Stimulated activated effector memory CD8-positive, alpha-beta T cell treated with anti-CD3 and anti-CD28 coated beads, Interleukin-12 subunit alpha, Interleukin-12 subunit beta, amount 100 ng/mL, for 72 hours (primary cell): Measurements from ENCODE around the gene CENPE.

Experiments used
- ATAC-seq: fragments of 150-1000 bp; cut with Tn5 transposase; 2 replicates; pipeline ENCODE4 v1.10.0; 2021
- DNase-seq, 2 donors: peaks; one replicate each; pipeline ENCODE4 v3.0.0; 2021 to 2022; ENCODE audit warnings: low spot score in 2 of 2
- H3K27ac Mint-ChIP-seq: one replicate; pipeline ENCODE4 v1.8.0; 2022; ENCODE audit warnings: mild to moderate bottlenecking, mixed read lengths
- H3K36me3 Mint-ChIP-seq: one replicate; pipeline ENCODE4 v1.8.0; 2022; ENCODE audit warnings: mild to moderate bottlenecking, mixed read lengths
- H3K4me1 Mint-ChIP-seq: one replicate; pipeline ENCODE4 v1.8.0; 2022; ENCODE audit warnings: mixed read lengths
- H3K4me3 Mint-ChIP-seq: one replicate; pipeline ENCODE4 v1.8.0; 2022; ENCODE audit warnings: mild to moderate bottlenecking, mixed read lengths
- H3K9me3 Mint-ChIP-seq: one replicate; pipeline ENCODE4 v1.8.0; 2022; ENCODE audit warnings: mixed read lengths

Gene CENPE

DNA sequence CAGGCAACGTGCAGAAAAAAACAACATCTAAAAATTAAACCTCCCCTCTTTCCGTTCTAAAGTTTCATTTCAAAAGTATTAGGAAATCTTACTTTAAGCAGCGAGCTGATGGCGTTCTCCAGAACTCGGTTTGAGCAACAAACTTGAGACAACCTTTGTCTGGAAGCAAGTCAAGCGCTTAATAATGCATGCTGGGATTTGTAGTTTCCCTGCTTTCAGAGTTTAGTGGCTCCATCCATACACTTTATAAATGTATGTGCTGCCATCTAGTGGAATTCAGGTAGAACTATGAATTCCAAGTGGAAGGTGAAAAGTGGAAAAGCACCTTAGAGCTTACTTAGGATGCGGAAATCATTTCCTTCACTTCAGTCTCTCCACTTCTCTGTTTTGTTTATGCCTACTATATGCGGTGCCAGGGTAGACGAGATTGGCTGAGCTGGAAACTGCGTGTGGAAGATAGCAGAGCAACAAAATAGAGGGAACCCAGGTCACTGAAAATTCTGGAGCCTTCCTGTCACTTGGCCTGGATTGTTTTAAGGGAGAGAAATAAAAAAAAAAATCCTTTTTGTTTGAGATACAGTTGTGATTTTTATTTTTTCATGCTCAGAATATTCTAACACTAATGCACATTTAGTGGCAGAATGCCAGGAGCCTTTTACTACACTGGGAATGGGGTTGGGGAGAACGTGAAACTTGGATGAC, 98.3 kb downstream of the CENPE start, which contains the start of gene BDH2:
TSS of gene BDH2 (minus strand) at position 144 of the 702 bp plus-strand sequence. CDS start 3,580 bp downstream, outside the sequence.
- H3K4me1 Mint-ChIP-seq, result peaks cover 23% of the 10 kb centered on the region
- ATAC-seq (peak; percentile 97), DNase-seq (peak; percentile 14 to 58)
- H3K27ac Mint-ChIP-seq, result peak within 1 kb of the TSS; percentile 80
- no peaks in the 10 kb centered on the region for H3K9me3 Mint-ChIP-seq
- H3K36me3 Mint-ChIP-seq, result no peaks in the 10 kb centered on the region
- H3K4me3 Mint-ChIP-seq, result peak within 1 kb of the TSS; percentile 71

DNA sequence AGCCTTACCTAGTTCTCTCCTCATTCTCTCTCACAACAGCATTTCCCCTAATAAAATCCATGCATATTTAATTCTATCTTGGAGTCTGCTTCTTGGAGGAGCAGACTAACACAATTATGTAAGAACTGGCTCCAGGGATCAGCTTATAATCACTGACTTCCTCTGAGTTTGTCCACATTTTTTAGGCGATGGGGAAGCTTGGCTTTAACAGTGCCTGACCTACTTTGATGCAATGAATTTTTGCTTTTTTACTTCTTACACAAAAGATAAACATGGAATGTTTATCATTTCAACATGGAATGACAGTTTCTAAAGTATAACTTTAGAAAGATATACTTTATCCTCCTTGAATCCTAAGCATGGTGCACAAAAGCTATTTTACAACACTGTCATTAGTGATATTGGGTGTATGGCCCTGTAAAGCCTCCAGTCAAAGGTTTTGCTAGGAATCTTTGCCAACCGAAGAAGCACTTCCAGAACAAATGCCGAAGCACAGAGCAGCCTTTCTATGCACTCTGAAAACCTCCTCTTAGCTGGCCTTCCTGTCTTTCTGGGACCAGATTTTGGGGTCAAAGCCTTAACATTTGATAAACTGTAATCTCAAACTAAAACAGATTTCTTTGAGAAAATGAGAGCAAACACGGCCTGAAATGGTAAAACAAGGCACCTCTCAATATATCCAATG, 99.2 kb downstream of the CENPE start:
- Mint-ChIP-seq H3K27ac (peak overlapping the region; percentile 80), H3K36me3 (no peaks in the 10 kb centered on the region), H3K9me3 (no peaks in the 10 kb centered on the region), H3K4me3 (peak overlapping the region; percentile 71), H3K4me1 (peaks cover 23% of the 10 kb centered on the region)
- ATAC-seq, result no peak
- DNase-seq, result no peak

DNA sequence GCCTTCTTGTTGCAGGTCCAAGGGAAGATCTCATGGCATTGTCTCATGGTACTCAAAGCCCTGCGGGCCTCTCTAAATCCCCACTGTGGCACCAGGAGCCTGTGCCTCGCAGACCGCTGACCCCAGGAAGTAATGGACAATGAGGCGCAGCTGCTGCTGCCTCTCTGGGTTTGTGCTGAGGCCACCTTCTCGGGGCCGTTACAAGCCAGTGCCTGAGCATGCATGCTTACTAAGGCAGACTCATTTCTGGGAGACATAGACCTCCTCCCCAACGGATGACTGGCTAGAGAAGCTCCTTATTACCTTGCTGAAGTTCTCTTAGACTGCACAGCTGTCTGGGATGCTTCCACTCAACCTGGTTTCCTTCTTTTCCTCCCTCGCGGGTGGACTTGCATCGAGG, 99.8 kb downstream of the CENPE start:
- DNase-seq, result no peak

DNA sequence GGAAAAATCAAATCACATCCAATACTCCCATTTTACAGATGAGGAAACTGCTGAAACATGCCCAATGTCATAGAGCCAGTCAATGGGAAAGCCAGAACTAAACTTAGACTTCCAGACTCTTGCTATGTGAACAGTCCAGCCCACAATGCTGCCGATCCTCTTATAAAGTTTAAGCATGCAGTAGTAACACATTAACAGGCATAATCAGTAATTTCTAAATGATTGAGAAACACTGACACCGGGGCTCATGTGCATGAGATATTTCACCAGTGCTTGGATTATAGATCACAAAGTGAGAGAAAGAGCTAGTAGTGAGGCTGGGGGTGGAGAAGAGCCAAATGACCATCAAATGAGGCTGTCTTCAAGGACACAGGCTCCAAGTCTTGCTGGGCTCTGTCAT, 101.0 kb downstream of the CENPE start:
- DNase-seq, result no peak
- H3K9me3 Mint-ChIP-seq, result no peaks in the 10 kb centered on the region
- H3K27ac Mint-ChIP-seq, result no peak overlapping the region
- peaks cover 32% of the 10 kb centered on the region for H3K4me1 Mint-ChIP-seq
- H3K4me3 Mint-ChIP-seq, result no peak overlapping the region
- no peak for ATAC-seq
- no peaks in the 10 kb centered on the region for H3K36me3 Mint-ChIP-seq

More for the DNA sequence above, 99.8 kb downstream of the CENPE start:
- H3K4me1 Mint-ChIP-seq, result peaks cover 23% of the 10 kb centered on the region
- no peak overlapping the region for H3K4me3 Mint-ChIP-seq
- no peak for ATAC-seq
- H3K36me3 Mint-ChIP-seq, result no peaks in the 10 kb centered on the region
- no peaks in the 10 kb centered on the region for H3K9me3 Mint-ChIP-seq
- peak overlapping the region; percentile 80 for H3K27ac Mint-ChIP-seq

DNA sequence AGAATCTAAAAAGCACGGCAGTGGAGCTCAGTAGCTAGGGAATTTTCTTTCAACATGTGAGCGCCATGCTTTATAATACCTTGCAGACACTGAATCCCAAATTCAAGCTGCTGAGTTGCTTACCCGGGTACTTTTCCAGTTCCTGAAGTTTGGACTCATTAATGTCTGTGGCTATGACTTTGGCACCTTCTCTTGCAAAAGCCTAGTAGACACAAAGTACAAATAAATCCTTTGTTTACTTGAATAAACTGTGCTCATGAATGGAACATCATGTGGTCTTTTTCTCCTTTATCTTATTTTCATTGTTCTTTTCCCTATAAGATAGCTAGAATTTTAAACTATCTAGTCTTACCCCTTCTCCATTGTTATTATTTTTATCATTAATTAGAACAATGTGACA, 103.1 kb downstream of the CENPE start:
- Mint-ChIP-seq H3K4me1 (peaks cover 38% of the 10 kb centered on the region), H3K27ac (no peak overlapping the region), H3K9me3 (no peaks in the 10 kb centered on the region), H3K4me3 (no peak overlapping the region), H3K36me3 (no peaks in the 10 kb centered on the region)
- no peak for DNase-seq
- no peak for ATAC-seq

DNA sequence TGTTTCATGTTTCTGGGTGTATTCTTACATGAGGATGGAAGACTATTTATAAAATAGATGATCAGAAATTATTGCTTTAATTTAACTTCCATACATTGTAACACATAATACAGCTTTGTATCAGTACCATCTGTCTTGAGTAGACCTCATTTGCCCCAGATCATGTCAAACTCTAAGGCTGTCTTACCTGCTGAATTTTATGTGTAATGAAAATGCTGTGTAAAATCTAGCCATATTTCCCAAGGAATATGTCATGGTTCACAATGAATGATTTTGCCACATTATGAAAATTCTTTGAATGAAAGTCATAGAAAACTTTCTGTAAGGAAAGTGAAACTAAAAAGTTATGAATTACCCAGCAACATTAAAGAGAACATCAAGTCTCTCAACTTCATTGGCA, 105.9 kb downstream of the CENPE start:
- Mint-ChIP-seq H3K27ac (peak overlapping the region; percentile 71), H3K36me3 (no peaks in the 10 kb centered on the region), H3K4me1 (peaks cover 15% of the 10 kb centered on the region), H3K9me3 (no peaks in the 10 kb centered on the region), H3K4me3 (peak overlapping the region; percentile 11)
- no peak for DNase-seq
- ATAC-seq, result no peak

DNA sequence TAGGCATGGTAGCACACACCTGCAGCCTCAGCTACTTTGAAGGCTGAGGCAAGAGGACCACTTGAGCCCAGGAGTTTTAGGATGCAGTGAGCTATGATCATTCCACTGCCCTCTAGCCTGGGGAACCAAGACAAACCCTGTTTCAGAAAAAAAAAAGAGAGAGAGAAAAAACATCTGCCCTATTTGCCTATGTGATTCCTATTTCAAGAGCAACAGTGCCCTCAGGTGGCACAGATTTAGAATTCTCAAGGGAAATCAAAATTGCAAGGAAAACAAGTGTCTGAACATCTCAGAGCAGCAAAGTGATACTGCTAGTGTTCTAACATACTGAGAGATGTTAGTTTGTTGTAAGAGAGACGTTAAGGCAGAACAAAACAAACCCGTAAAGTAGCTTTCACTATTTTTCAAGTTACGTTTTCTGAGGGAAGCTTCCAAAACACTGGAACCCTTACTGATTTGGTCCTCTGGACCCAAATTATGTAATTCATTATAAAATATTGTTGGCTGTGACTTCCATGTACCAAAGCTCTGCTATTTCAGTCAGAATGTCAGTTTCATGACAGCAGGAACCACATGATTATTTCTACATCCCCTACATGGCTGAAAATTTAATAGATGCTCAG, 106.4 kb downstream of the CENPE start:
- Mint-ChIP-seq H3K9me3 (no peaks in the 10 kb centered on the region), H3K36me3 (no peaks in the 10 kb centered on the region), H3K4me3 (no peak overlapping the region), H3K27ac (peak overlapping the region; percentile 71), H3K4me1 (peaks cover 15% of the 10 kb centered on the region)
- DNase-seq (no peak), ATAC-seq (peak; percentile 69)

DNA sequence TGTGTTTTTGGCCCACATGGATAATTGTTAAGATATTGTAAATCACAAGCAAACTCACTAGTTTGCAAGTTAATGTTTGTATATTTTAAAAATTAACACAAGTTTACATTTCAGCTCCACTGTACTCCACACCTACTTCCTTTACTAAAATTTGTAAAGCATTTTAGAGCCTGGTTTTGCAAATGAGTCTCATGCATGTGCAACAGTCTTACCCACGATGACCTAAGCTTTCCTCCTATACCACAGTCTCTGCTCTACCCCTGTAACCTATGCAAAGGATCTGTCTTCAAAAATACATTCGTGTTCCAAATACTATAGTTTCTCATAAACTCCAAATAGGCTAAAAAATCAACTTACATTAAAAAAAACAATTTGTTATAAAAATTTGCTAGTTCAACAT, 108.7 kb downstream of the CENPE start:
- Mint-ChIP-seq H3K36me3 (peaks cover 11% of the 10 kb centered on the region), H3K9me3 (no peaks in the 10 kb centered on the region), H3K4me1 (peaks cover 15% of the 10 kb centered on the region), H3K27ac (no peak overlapping the region), H3K4me3 (no peak overlapping the region)
- no peak for DNase-seq
- ATAC-seq, result no peak

DNA sequence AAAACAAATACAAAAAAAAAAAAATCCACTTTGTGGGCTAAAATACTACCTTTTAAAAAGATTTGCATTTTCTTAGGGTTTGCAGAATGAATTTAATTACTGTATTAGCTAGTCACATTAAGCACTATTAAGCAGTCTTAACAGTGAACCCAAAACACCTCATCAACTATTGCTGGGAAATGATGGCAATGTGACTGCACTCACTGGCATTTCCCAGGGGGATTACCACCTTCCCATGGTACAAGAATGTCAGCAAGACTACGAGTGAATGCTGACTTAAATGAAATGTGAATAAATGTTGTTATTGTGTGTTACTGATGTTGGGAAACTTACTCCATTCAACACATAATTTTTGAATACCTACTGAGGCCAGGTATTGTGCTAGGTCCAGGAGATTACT, 111.6 kb downstream of the CENPE start:
- no peak for ATAC-seq
- DNase-seq, result no peak
- no peaks in the 10 kb centered on the region for H3K9me3 Mint-ChIP-seq
- H3K4me3 Mint-ChIP-seq, result no peak overlapping the region
- H3K27ac Mint-ChIP-seq, result no peak overlapping the region
- peaks cover 2% of the 10 kb centered on the region for H3K4me1 Mint-ChIP-seq
- peaks cover 16% of the 10 kb centered on the region for H3K36me3 Mint-ChIP-seq

DNA sequence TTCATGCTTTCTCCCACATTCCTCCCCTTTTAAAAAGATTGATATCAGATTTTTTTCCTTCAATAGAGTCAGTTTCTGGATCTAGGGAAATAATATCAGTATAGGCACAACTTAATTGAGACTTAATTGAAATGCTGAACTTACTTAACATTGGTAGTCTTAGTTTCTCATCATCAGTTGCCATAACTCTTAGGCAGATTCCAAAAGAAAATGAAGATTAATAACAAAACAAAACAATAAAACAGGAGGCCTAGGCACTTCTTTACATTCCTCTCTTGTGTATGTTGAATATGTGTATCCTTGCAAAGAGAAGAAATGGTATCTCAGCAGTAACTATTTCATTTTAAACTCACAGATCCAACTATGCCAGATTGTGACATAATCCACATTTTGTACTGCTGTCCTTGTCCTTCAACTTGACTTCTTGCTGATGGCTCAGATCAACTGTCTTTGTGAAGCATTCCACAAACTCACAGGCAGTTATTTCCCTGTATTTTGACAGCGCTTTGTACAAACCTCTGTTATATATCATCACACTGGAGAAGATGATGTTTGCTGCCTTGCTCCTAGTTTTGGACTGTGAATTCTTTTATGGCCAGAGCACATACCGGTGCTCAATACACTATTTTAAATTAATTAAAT, 112.5 kb downstream of the CENPE start:
- no peak overlapping the region for H3K27ac Mint-ChIP-seq
- no peak for DNase-seq
- H3K36me3 Mint-ChIP-seq, result peaks cover 17% of the 10 kb centered on the region
- no peaks in the 10 kb centered on the region for H3K9me3 Mint-ChIP-seq
- no peaks in the 10 kb centered on the region for H3K4me1 Mint-ChIP-seq
- no peak overlapping the region for H3K4me3 Mint-ChIP-seq
- ATAC-seq, result no peak

DNA sequence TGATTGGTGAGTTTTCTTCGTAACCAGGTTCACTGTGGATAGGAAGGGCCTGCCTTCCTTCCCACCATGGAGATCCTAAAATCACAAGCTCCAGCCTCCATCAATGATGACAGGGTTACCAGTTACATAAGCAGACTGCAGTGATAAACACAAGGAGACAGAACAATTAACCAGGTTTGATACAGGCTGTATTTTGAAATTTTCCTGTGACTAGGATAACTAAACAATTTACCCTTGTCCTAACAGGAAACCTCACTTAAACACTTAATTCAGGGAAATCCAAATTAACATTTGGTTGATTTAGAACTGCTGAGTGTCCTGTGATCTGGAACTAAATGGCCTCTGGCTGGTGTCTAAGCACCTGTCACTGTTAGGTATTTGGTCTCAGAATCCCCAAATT, 118.5 kb downstream of the CENPE start:
- no peak overlapping the region for H3K4me3 Mint-ChIP-seq
- H3K9me3 Mint-ChIP-seq, result no peaks in the 10 kb centered on the region
- H3K27ac Mint-ChIP-seq, result peak overlapping the region; percentile 52
- no peak for ATAC-seq
- H3K36me3 Mint-ChIP-seq, result peaks cover 20% of the 10 kb centered on the region
- no peak for DNase-seq
- H3K4me1 Mint-ChIP-seq, result peaks cover 20% of the 10 kb centered on the region

DNA sequence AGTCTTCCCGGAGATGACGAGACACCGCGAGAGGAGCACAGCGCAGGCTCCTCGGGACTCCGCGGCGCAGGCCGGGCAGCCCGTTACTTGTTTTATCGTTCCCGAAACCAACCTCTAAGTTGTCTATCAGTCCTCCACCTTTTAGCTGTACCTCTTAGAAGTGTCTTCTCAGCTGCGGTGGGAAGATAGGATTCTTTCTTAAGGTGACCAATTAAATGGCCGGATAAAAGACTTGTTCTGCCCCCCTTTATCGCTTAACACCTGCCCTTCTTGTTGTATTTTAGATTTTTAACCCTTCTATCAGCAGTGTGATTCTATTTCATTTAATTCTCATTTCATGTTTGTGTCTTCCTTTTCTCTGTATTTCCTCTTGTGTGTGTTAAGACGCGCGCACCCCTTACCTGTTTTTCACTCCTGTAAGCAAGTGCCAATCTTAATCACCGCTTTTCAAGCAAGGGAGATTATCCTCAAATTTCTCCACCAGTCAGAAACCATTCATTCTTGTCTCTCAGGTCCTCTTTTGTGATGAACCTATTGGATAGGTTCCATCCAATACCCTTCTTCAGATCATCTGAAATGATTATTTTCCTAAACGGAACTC, 121.3 kb downstream of the CENPE start, which contains the start of gene SLC9B2:
TSS of gene SLC9B2 (minus strand) at position 15 of the 601 bp plus-strand sequence. CDS start 9,211 bp downstream, outside the sequence.
- H3K27ac Mint-ChIP-seq, result peak within 1 kb of the TSS; percentile 96
- peak; percentile 76 for ATAC-seq
- peak within 1 kb of the TSS; percentile 94 for H3K4me3 Mint-ChIP-seq
- H3K4me1 Mint-ChIP-seq, result peaks cover 38% of the 10 kb centered on the region
- H3K9me3 Mint-ChIP-seq, result no peaks in the 10 kb centered on the region
- no peak for DNase-seq
- H3K36me3 Mint-ChIP-seq, result peaks cover 27% of the 10 kb centered on the region

DNA sequence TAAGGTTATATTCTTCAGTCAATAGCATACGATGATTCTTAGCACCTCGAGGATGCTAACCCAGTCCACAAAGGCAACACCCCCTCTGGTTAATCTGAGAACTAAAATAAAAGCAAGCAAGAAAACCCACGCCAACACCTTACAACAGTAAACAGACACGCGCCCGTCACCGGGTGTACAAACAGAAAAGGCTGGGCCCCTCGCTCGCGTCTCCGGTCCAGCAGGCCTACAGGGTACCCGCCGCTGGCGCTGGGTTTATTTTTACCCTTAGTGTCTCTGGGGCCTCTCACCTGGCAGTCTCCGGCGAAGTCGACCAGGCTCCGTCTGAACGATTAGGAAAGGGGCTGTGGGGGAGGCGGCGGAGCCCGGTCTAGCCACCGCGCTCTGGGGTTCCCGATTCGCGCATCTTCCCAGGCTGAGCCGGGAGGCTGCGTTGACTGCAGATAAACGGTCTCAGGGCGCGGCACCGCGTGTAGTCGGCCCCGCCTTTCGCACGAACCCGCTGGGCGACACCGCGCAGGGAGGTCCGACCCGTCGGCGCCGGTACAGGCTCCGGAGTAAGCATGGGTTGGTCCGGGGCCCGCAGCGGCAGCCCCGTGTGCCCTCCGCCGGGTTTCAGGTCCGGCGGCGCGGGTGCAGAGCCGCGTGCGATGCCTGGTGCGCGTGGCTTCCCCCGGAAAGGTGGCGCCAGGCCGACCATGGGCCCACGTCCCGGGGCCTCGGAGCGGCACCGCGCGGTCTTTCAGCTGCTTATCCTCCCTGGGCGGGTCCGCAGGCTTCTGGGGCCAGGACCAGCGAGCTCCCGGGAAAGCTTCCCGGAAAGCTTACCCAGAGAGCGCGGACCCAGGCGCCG, 122.0 kb downstream of the CENPE start:
- peak; percentile 84 for ATAC-seq
- Mint-ChIP-seq H3K36me3 (peaks cover 23% of the 10 kb centered on the region), H3K27ac (peak overlapping the region; percentile 96), H3K9me3 (no peaks in the 10 kb centered on the region), H3K4me3 (peak overlapping the region; percentile 94), H3K4me1 (peaks cover 38% of the 10 kb centered on the region)
- DNase-seq, result peak; percentile 53 to 88

DNA sequence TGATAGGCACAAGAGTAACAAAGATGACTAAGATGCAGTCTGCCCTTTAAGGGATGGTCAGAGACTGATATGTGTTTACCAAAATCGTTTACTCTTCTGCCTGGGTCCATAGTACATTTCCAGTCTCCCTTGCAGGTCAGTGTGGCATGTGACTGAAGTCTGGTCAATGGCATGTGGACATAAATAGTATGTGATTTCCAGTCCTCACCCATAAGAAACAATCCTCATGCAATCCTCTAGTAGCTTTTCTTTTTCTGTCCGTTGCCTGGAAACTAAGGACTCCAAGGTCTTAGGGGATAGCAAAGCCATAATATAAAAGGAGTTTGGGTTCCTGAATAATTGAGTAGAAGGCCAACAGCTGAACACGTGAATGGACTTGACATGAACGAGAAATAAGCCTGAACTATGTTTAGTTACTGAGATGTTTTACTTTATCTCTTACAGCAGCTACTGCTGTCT, 122.7 kb downstream of the CENPE start:
- DNase-seq (no peak), ATAC-seq (no peak)
- H3K27ac Mint-ChIP-seq, result peak overlapping the region; percentile 96
- H3K4me3 Mint-ChIP-seq, result peak overlapping the region; percentile 94
- no peaks in the 10 kb centered on the region for H3K9me3 Mint-ChIP-seq
- H3K36me3 Mint-ChIP-seq, result peaks cover 29% of the 10 kb centered on the region
- peaks cover 38% of the 10 kb centered on the region for H3K4me1 Mint-ChIP-seq
